GM21360 (cell line): ENCODE data around the gene RAB9B.

ENCODE experiments used
- ATAC-seq: cut with Tn5 transposase; IDR thresholded peaks from one replicate; pipeline ENCODE4 v1.9.1; 2021; ENCODE audit warnings: mild to moderate bottlenecking, moderate library complexity; ENCODE audit not compliant: unreplicated experiment

The RAB9B gene

GRCh38 chrX:103773445-103773844 lies 58.6 kb downstream of the RAB9B start:
- ATAC-seq: no peak
